Measurements from ENCODE around the gene USH1G. TPM values are rescaled to one million over a fixed set of nuclear protein-coding genes. Genes with fewer than 3 reads are reported as not detected.

USH1G gene
- polyA plus RNA-seq, 1 experiment, result not detected

- Histone ChIP-seq H3K27me3 (ENCODE audit: control insufficient read depth, insufficient read depth, low read length) (peaks cover 69% of the 10 kb centered on the region), H3K9me3 (ENCODE audit: control insufficient read depth, insufficient read depth, low read length) (no peaks in the 10 kb centered on the region; the same call in 1 of the 2 replicates), H3K4me3 (ENCODE audit: low read depth, low read length) (no peak overlapping the region), H3K27ac (ENCODE audit: low read depth, low read length) (no peak overlapping the region)
- ChIA-PET POLR2A (no interaction called here), CTCF (interaction anchor here (1.6 kb wide), 1 partner anchor 19 kb away, joined by 6 read pairs; no protein-coding TSS in a partner anchor)
- DNase-seq (ENCODE audit: low read depth, low spot score), result no peak
- no peak for TF ChIP-seq CTCF (IDR thresholded peaks at IDR 0.05; ENCODE audit: low read depth, low read length)
Observed at GRCh38 chr17:74938194-74938950, 15.3 kb upstream of the USH1G start.

- peaks cover 71% of the 10 kb centered on the region for H3K27me3 ChIP-seq (ENCODE audit: control insufficient read depth, insufficient read depth, low read length)
- no peak for TF ChIP-seq CTCF (IDR thresholded peaks at IDR 0.05; ENCODE audit: low read depth, low read length)
- no peak overlapping the region for H3K4me3 ChIP-seq (ENCODE audit: low read depth, low read length)
- no peaks in the 10 kb centered on the region; the same call in 1 of the 2 replicates for H3K9me3 ChIP-seq (ENCODE audit: control insufficient read depth, insufficient read depth, low read length)
- ChIA-PET CTCF (no interaction called here), POLR2A (no interaction called here)
- no peak overlapping the region for H3K27ac ChIP-seq (ENCODE audit: low read depth, low read length)
- no peak for DNase-seq (ENCODE audit: low read depth, low spot score)
Observed at GRCh38 chr17:74937064-74938051, 14.3 kb upstream of the USH1G start.

- TF ChIP-seq CTCF (IDR thresholded peaks at IDR 0.05; ENCODE audit: low read depth, low read length), result no peak
- ChIA-PET POLR2A (no interaction called here), CTCF (interaction anchor here (0.7 kb wide), 1 partner anchor 11 kb away, joined by 3 read pairs; no protein-coding TSS in a partner anchor)
- Histone ChIP-seq H3K27me3 (ENCODE audit: control insufficient read depth, insufficient read depth, low read length) (peaks cover 73% of the 10 kb centered on the region), H3K9me3 (ENCODE audit: control insufficient read depth, insufficient read depth, low read length) (no peaks in the 10 kb centered on the region; the same call in 1 of the 2 replicates), H3K4me3 (ENCODE audit: low read depth, low read length) (no peak overlapping the region), H3K27ac (ENCODE audit: low read depth, low read length) (no peak overlapping the region)
- DNase-seq (ENCODE audit: low read depth, low spot score), result no peak
Observed at GRCh38 chr17:74936470-74936799, 13.4 kb upstream of the USH1G start.

- POLR2A ChIA-PET, result no interaction called here
- H3K27me3 ChIP-seq (ENCODE audit: control insufficient read depth, insufficient read depth, low read length), result peaks cover 68% of the 10 kb centered on the region
- no peak within 1 kb of the TSS for H3K27ac ChIP-seq (ENCODE audit: low read depth, low read length)
- no peak for DNase-seq (ENCODE audit: low read depth, low spot score)
- CTCF ChIA-PET, result interaction anchor here (0.7 kb wide), 1 partner anchor 11 kb away, joined by 3 read pairs; no protein-coding TSS in a partner anchor
- H3K4me3 ChIP-seq (ENCODE audit: low read depth, low read length), result no peak within 1 kb of the TSS
- no peak for TF ChIP-seq CTCF (IDR thresholded peaks at IDR 0.05; ENCODE audit: low read depth, low read length)
- no peaks in the 10 kb centered on the region; the same call in 1 of the 2 replicates for H3K9me3 ChIP-seq (ENCODE audit: control insufficient read depth, insufficient read depth, low read length)
Observed at GRCh38 chr17:74935585-74936469, 12.8 kb upstream of the USH1G start, which contains the start of gene OTOP3. Gene OTOP3, plus strand, starts transcription at chr17:74935898. Its CDS starts 24 bp downstream, at chr17:74935922.

Measured in AG04450 (cell line).